Activated CD8-positive, alpha-beta T cell treated with anti-CD3 and anti-CD28 coated beads for 36 hours (primary cell): ENCODE data around the gene CTXN1. TPM values are rescaled to one million over a fixed set of nuclear protein-coding genes. Genes with fewer than 3 reads are reported as not detected.
"Not testable (repeated sequence)": the region's sequence is repeated elsewhere in the genome, so short reads cannot be mapped to it uniquely, and the experiment has no call there.

Source experiments
- ATAC-seq: fragments of 200-7000 bp; cut with Tn5 transposase; one replicate; pipeline ENCODE4 v1.10.0; 2021; ENCODE audit warnings: mild to moderate bottlenecking, moderate library complexity
- CTCF ChIA-PET: fragments of 350-600 bp; sonication (Branson Sonifier 250); formaldehyde crosslinking; loops from one replicate; lab custom pipeline; 2021; ENCODE audit warnings: antibody characterized with exemption; lab: Charles Lee
- POLR2A ChIA-PET: fragments of 350-600 bp; sonication (Branson Sonifier 250); formaldehyde crosslinking; loops from one replicate; lab custom pipeline; 2021; ENCODE audit warnings: antibody characterized with exemption; lab: Charles Lee
- DNase-seq: peaks from one replicate; pipeline ENCODE4 v3.0.0-alpha.2; 2020
- H3K27ac Mint-ChIP-seq: one replicate; pipeline ENCODE4 v1.8.0; 2021; ENCODE audit warnings: mild to moderate bottlenecking, mixed read lengths
- H3K27me3 Mint-ChIP-seq: one replicate; pipeline ENCODE4 v1.8.0; 2021; ENCODE audit warnings: mixed read lengths
- H3K36me3 Mint-ChIP-seq: one replicate; pipeline ENCODE4 v1.8.0; 2021; ENCODE audit warnings: low read depth, mixed read lengths
- H3K4me1 Mint-ChIP-seq: one replicate; pipeline ENCODE4 v1.8.0; 2021; ENCODE audit warnings: low read depth, mixed read lengths
- H3K4me3 Mint-ChIP-seq: one replicate; pipeline ENCODE4 v1.8.0; 2021; ENCODE audit warnings: mild to moderate bottlenecking, moderate library complexity, mixed read lengths
- H3K9me3 Mint-ChIP-seq: one replicate; pipeline ENCODE4 v1.8.0; 2021; ENCODE audit warnings: mixed read lengths
- CTCF ChIP-seq: fragments of 200-600 bp; IDR thresholded peaks from one replicate; pipeline ENCODE4 v1.8.0; 2022; ENCODE audit warnings: antibody characterized with exemption, mild to moderate bottlenecking
- intact Hi-C: fragments of 100-400 bp; cut with micrococcal nuclease; formaldehyde crosslinking; loops from one replicate; pipeline ENCODE4 v1.10.0; 2022
- total RNA-seq, 2 experiments: library from RNA; stranded (reverse); gene quantifications; one replicate each; pipeline ENCODE4 v1.2.3, GENCODE V29; 2021

Gene CTXN1
- total RNA-seq, 2 experiments from 2014 or later, result 0.74 to 0.87 TPM

DNA sequence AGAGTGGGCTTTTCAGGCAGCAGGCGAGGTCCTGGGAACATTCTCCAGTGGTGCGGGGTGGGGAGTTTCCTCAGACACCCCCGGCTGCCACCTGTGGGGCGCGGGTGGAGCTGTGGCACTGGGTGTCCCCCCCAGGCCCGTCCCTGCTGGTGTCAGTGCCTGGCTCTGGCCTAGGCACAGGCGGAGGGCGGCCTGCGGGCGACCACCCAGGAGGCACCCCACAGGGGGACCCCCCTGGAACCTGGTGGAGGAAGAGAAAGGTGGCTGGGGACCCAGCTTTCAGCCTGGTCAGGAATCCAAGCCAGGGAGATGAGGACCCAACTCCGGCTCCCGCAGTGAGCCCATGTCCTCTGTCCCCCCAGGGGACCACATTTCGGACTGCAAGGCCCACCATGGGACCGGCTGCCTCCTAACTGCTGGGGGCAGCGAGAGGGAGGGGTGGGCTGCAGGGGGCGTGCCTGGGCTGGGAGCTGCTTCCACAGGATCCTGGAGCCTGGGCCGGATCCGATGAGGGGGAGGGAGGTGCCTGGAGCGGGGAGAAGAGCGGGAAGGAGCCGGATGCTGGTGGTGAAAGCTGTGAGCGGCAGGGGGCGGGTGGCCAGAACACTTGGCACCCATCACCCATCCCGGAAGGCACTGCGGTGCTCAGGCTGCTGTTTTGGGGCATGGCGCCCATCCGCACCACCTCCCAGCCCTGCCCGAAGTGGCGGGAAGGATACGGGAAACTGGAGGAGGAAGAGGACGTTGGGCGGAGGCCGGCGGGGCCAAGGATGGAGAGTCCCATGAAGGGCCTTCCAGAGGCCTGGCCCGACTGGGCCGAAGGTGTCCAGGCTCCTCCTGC is 5.5 kb upstream of the CTXN1 start:
- Mint-ChIP-seq H3K36me3 (peaks cover 39% of the 10 kb centered on the region), H3K4me3 (no peak overlapping the region), H3K27ac (no peak overlapping the region), H3K9me3 (no peaks in the 10 kb centered on the region), H3K27me3 (no peaks in the 10 kb centered on the region), H3K4me1 (peaks cover 11% of the 10 kb centered on the region)
- ChIA-PET CTCF (interaction anchor here (1.3 to 3.7 kb wide), 2 partner anchors 11 to 13 kb away, joined by 6 to 28 read pairs; partner anchors contain the start of genes SNAPC2 and TIMM44), POLR2A (interaction anchor here (1.5 to 7.7 kb wide), 3 partner anchors 10 to 17 kb away, joined by 3 to 81 read pairs (median 7); partner anchors contain the start of genes SNAPC2, TGFBR3L and TIMM44)
- DNase-seq (no peak), ATAC-seq (no peak)
- intact Hi-C loops, result no loop called here
- no peak for TF ChIP-seq CTCF

DNA sequence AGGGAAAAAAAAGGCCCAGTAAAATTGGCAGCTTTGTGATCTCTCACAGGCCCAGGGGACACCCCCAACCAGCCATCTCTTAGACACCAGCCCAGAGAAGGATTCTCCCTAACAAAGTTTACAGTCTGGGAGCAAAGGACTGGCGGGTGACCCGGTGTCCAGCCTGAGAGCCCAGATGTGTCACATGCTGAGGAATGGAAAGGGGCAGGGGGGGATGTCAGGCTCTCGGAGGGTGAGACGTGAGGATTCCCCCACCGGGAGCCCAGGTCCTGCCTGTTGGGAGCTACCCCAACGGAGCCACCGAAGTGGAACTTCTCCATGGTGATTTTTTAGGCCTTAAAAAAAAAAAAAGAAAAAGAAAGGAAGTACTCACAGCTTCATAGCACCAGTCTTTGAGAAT is 4.8 kb upstream of the CTXN1 start:
- no peak for TF ChIP-seq CTCF
- no peaks in the 10 kb centered on the region for H3K27me3 Mint-ChIP-seq

DNA sequence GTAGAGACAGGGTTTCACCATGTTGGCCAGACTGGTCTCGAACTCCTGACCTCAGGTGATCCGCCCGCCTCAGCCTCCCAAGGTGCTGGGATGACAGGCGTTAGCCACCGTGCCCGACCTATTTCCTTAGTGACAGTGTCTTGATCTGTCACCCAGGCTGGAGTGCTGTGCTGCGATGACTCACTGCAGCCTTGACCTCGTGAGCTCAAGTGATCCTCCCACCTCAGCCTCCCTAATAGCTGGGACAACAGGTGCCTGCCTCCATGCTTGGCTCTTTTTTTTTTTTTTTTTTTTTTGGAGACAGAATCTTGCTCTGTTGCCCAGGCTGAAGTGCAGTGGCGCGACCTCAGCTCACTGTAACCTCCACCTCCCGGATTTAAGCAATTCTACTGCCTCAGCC is 4.1 kb upstream of the CTXN1 start:
- ATAC-seq, H3K9me3 Mint-ChIP-seq, H3K27me3 Mint-ChIP-seq, H3K27ac Mint-ChIP-seq, H3K4me3 Mint-ChIP-seq, intact Hi-C loops: not testable (repeated sequence)
- ChIA-PET CTCF (interaction anchor here (1.3 to 3.7 kb wide), 2 partner anchors 10 to 14 kb away, joined by 6 to 28 read pairs; partner anchors contain the start of genes SNAPC2 and TIMM44), POLR2A (interaction anchor here (7.7 kb wide), 1 partner anchor 12 kb away, joined by 81 read pairs; the partner anchor contains the start of gene TIMM44)
- peak; percentile 41 for DNase-seq
- peaks cover 16% of the 10 kb centered on the region for H3K4me1 Mint-ChIP-seq
- H3K36me3 Mint-ChIP-seq, result peaks cover 29% of the 10 kb centered on the region

More for the DNA sequence above, 4.8 kb upstream of the CTXN1 start:
- Mint-ChIP-seq H3K36me3 (peaks cover 35% of the 10 kb centered on the region), H3K4me1 (peaks cover 14% of the 10 kb centered on the region), H3K27ac (no peak overlapping the region), H3K4me3 (no peak overlapping the region), H3K9me3 (no peaks in the 10 kb centered on the region)
- intact Hi-C loops, result no loop called here
- ChIA-PET CTCF (interaction anchor here (1.3 to 3.7 kb wide), 2 partner anchors 10 to 14 kb away, joined by 6 to 28 read pairs; partner anchors contain the start of genes SNAPC2 and TIMM44), POLR2A (interaction anchor here (1.6 to 7.7 kb wide), 2 partner anchors 10 to 12 kb away, joined by 7 to 81 read pairs; partner anchors contain the start of genes SNAPC2 and TIMM44)
- ATAC-seq, result no peak
- DNase-seq, result no peak

DNA sequence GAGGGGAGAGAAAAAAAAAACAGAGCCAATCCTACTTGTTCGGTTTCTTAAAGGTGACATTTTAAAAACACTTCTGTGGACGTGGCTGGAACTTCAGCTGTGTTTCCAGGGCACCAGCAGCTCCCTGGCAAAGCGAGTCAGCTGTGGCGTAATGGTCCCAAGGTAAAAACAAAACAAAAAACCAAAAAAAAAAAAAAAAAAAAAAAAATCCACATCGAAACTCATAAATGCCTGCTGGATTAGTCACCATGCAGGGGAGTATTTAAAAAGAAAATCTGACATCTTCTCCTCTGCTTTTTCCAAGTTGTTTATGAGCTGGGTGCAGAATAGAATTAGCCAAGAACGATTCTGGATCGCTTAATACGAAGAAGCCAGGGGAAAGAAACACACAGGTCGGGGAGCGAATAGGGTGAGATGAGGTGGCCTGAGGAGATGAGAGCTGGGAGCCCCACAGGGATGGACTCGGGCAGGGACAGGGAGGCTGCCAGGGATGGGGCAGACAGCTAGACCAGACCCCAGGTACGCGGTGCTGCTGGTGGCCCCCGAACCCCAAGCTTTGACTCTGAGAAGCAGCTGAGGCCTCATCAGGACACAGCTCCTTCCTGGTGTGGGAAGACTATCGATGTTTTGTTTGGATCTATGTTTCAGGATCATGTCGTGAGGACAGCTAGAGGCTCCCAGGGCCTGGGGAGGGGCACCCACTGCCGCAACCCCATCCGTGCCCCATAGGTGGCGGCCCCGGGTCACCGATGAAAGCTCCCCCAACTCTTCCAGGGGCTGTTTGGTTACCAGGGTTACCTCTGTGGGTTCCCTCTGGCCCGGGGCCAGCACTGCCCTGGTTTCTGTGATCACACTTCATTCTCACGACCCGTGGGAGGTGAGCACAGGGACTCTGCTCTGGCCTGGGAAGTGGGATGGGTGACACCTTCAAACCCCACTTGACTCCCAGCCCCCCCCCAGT is 3.1 kb upstream of the CTXN1 start:
- H3K27ac Mint-ChIP-seq, result peak overlapping the region; percentile 15
- H3K36me3 Mint-ChIP-seq, result peaks cover 26% of the 10 kb centered on the region
- ATAC-seq (peak; percentile 59), DNase-seq (peak; percentile 85)
- H3K9me3 Mint-ChIP-seq, result no peaks in the 10 kb centered on the region
- H3K4me3 Mint-ChIP-seq, result no peak overlapping the region
- peak; percentile 67 for TF ChIP-seq CTCF
- no peaks in the 10 kb centered on the region for H3K27me3 Mint-ChIP-seq
- peaks cover 16% of the 10 kb centered on the region for H3K4me1 Mint-ChIP-seq
- POLR2A ChIA-PET, result interaction anchor here (2.8 to 7.7 kb wide), 2 partner anchors 8 to 13 kb away, joined by 14 to 81 read pairs; partner anchors contain the start of gene TIMM44
- intact Hi-C loops, result loop anchor here (10.0 kb wide), 1 partner anchor 74 kb away; no protein-coding TSS in a partner anchor
- CTCF ChIA-PET, result interaction anchor here (0.7 to 3.7 kb wide), 9 partner anchors 9 to 425 kb away, joined by 3 to 28 read pairs (median 4); partner anchors contain the start of genes MAP2K7 and TIMM44
